ENCODE results near the gene SMARCC2. TPM values are rescaled to one million over a fixed set of nuclear protein-coding genes. Genes with fewer than 3 reads are reported as not detected.

Gene SMARCC2
- total RNA-seq, 5 donors from 2014 or later (not counting 1 experiment from before 2014, with no cell fraction given), result 135 to 160 (median 159) TPM

GRCh38 chr12:56216461-56216860, 27.2 kb upstream of the SMARCC2 start:
- Histone ChIP-seq H3K27ac (ENCODE audit: low read length) (no peak overlapping the region), H3K27me3 (replicated peaks in 1 of 2; ENCODE audit: control insufficient read depth in 2 of 2, extremely low read depth in 1 of 2, insufficient read depth in 2 of 2, low read length in 1 of 2) (no peaks in the 10 kb centered on the region), H3K4me3 (ENCODE audit: control insufficient read depth in 1 of 2, extremely low read depth in 1 of 2, low read length in 1 of 2) (no peak overlapping the region), H3K36me3 (ENCODE audit: control insufficient read depth in 2 of 2, extremely low read depth in 1 of 2, insufficient read depth in 1 of 2, low read length in 1 of 2) (peaks cover 6 to 42% of the 10 kb centered on the region in 2 donors), H3K9me3 (no peaks in the 10 kb centered on the region), H3K4me1 (ENCODE audit: control insufficient read depth in 1 of 2, extremely low read depth in 1 of 2, insufficient read depth in 2 of 2, low read length in 2 of 2) (peaks cover 6 to 20% of the 10 kb centered on the region in 2 experiments)
- peaks cover 19 to 24% (median 20%) of the 10 kb centered on the region in 3 donors for H3K4me1 Mint-ChIP-seq
- no peak overlapping the region for H3K4me3 Mint-ChIP-seq
- H3K27me3 Mint-ChIP-seq, result no peaks in the 10 kb centered on the region
- POLR2A ChIA-PET, result interaction anchor here (0.5 to 0.7 kb wide), 4 partner anchors 17 to 249 kb away, joined by 3 to 5 read pairs (median 4); partner anchors contain the start of gene SMARCC2 (in 1 of the 2)
- H3K9me3 Mint-ChIP-seq, result no peaks in the 10 kb centered on the region
- DNase-seq (no peak), ATAC-seq (replicated peaks in 1 of 4) (no peak)
- peaks cover 23% of the 10 kb centered on the region for H3K36me3 Mint-ChIP-seq
- CTCF ChIA-PET, result interaction anchor here (0.5 to 0.9 kb wide), 4 partner anchors 10 to 92 kb away, joined by 3 to 5 read pairs (median 4); no protein-coding TSS in a partner anchor
- WGBS (ENCODE audit: insufficient coverage), result no CpG with 5 or more reads among the region's 3 CpGs
- H3K27ac Mint-ChIP-seq, result no peak overlapping the region

DNA sequence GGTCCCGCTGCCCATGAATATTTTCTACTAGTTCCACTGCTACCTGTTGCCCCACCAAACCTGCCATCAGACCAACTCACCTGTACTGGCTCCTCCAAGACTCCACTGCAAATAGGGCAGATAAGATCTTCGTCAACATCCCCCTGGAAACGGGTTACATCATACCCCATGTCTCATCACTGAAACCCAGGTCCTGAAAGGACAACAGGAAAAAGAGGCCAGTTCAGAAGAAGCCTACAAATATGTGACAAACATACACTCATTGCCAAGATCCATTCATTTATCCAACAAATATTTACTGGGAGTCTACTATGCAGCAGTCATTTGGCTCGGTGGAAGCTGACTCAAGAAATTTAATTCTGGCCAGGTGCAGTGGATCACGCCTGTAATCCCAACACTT, 24.6 kb upstream of the SMARCC2 start:
- Mint-ChIP-seq H3K9me3 (no peaks in the 10 kb centered on the region), H3K27ac (no peak overlapping the region), H3K36me3 (peaks cover 35% of the 10 kb centered on the region), H3K27me3 (no peaks in the 10 kb centered on the region), H3K4me3 (no peak overlapping the region), H3K4me1 (peaks cover 6 to 11% (median 8%) of the 10 kb centered on the region in 3 donors)
- DNase-seq (no peak), ATAC-seq (replicated peaks in 1 of 4) (no peak)
- POLR2A ChIA-PET, result interaction anchor here (0.7 kb wide), 2 partner anchors 8 to 55 kb away, joined by 3 to 7 read pairs; partner anchors contain the start of gene MYL6 (in 1 of the 2)
- no peaks in the 10 kb centered on the region for H3K9me3 ChIP-seq
- H3K27me3 ChIP-seq (replicated peaks in 1 of 2; ENCODE audit: control insufficient read depth in 2 of 2, extremely low read depth in 1 of 2, insufficient read depth in 2 of 2, low read length in 1 of 2), result no peaks in the 10 kb centered on the region
- H3K27ac ChIP-seq (ENCODE audit: low read length), result no peak overlapping the region
- H3K4me3 ChIP-seq (ENCODE audit: control insufficient read depth in 1 of 2, extremely low read depth in 1 of 2, low read length in 1 of 2), result no peak overlapping the region
- CTCF ChIA-PET, result interaction anchor here in 1 of 2 donors (1.5 kb wide), 1 partner anchor 8 kb away, joined by 5 read pairs; the partner anchor contains the start of gene RNF41
- 88% methylated on average over 4 of the region's 5 CpGs for WGBS (ENCODE audit: insufficient coverage)
- H3K4me1 ChIP-seq (ENCODE audit: control insufficient read depth in 1 of 2, extremely low read depth in 1 of 2, insufficient read depth in 2 of 2, low read length in 2 of 2), result no peaks in the 10 kb centered on the region
- peaks cover 12 to 56% of the 10 kb centered on the region in 2 donors for H3K36me3 ChIP-seq (ENCODE audit: control insufficient read depth in 2 of 2, extremely low read depth in 1 of 2, insufficient read depth in 1 of 2, low read length in 1 of 2)

- WGBS (ENCODE audit: insufficient coverage), result no CpG with 5 or more reads among the region's 1 CpG
- H3K9me3 Mint-ChIP-seq, result no peaks in the 10 kb centered on the region
- H3K4me3 ChIP-seq (ENCODE audit: control insufficient read depth in 1 of 2, extremely low read depth in 1 of 2, low read length in 1 of 2), result no peak overlapping the region
- H3K27ac ChIP-seq (ENCODE audit: low read length), result no peak overlapping the region
- H3K27me3 Mint-ChIP-seq, result no peaks in the 10 kb centered on the region
- peaks cover 44% of the 10 kb centered on the region for H3K36me3 Mint-ChIP-seq
- H3K27me3 ChIP-seq (replicated peaks in 1 of 2; ENCODE audit: control insufficient read depth in 2 of 2, extremely low read depth in 1 of 2, insufficient read depth in 2 of 2, low read length in 1 of 2), result no peaks in the 10 kb centered on the region
- ATAC-seq (replicated peaks in 1 of 4), result no peak
- H3K27ac Mint-ChIP-seq, result no peak overlapping the region
- no peak overlapping the region for H3K4me3 Mint-ChIP-seq
- CTCF ChIA-PET, result interaction anchor here in 1 of 2 donors (0.6 to 1.5 kb wide), 2 partner anchors 10 to 1506 kb away, joined by 4 to 5 read pairs; partner anchors contain the start of gene RNF41
- H3K4me1 Mint-ChIP-seq, result peaks cover 6 to 11% (median 8%) of the 10 kb centered on the region in 3 donors
- POLR2A ChIA-PET, result interaction anchor here in 1 of 2 donors (0.6 kb wide), 1 partner anchor 57 kb away, joined by 4 read pairs; no protein-coding TSS in a partner anchor
- H3K4me1 ChIP-seq (ENCODE audit: control insufficient read depth in 1 of 2, extremely low read depth in 1 of 2, insufficient read depth in 2 of 2, low read length in 2 of 2), result no peaks in the 10 kb centered on the region
- no peak for DNase-seq
- peaks cover 12 to 66% of the 10 kb centered on the region in 2 donors for H3K36me3 ChIP-seq (ENCODE audit: control insufficient read depth in 2 of 2, extremely low read depth in 1 of 2, insufficient read depth in 1 of 2, low read length in 1 of 2)
- no peaks in the 10 kb centered on the region for H3K9me3 ChIP-seq
Measured at GRCh38 chr12:56212361-56212760, 23.1 kb upstream of the SMARCC2 start.

DNA sequence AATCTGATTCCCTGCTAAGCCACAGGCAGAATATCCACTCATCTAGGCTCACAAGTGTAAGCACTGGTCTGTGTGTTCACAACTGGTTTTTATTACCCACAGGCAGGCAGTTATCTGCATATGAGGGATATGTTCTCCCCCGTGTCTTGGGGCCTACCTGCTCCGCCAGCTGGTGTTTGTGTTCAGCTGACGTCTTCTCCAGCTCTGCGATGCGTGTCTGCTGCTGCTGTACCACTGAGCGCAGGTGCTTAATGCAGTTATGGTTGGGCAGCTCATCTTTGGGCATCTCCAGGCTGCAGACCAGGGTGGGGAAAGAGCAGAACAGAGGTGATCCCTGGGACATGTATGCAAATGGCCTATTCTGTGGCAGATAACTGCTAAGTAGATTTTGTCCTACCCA, 18.7 kb upstream of the SMARCC2 start:
- H3K4me1 Mint-ChIP-seq, result peaks cover 0 to 2% (median 0%) of the 10 kb centered on the region in 3 donors
- peaks cover 46% of the 10 kb centered on the region for H3K36me3 Mint-ChIP-seq
- Histone ChIP-seq H3K27me3 (replicated peaks in 1 of 2; ENCODE audit: control insufficient read depth in 2 of 2, extremely low read depth in 1 of 2, insufficient read depth in 2 of 2, low read length in 1 of 2) (no peaks in the 10 kb centered on the region), H3K4me1 (ENCODE audit: control insufficient read depth in 1 of 2, extremely low read depth in 1 of 2, insufficient read depth in 2 of 2, low read length in 2 of 2) (no peaks in the 10 kb centered on the region), H3K27ac (ENCODE audit: low read length) (no peak overlapping the region), H3K9me3 (no peaks in the 10 kb centered on the region), H3K4me3 (ENCODE audit: control insufficient read depth in 1 of 2, extremely low read depth in 1 of 2, low read length in 1 of 2) (no peak overlapping the region), H3K36me3 (ENCODE audit: control insufficient read depth in 2 of 2, extremely low read depth in 1 of 2, insufficient read depth in 1 of 2, low read length in 1 of 2) (peaks cover 9 to 60% of the 10 kb centered on the region in 2 donors)
- H3K27me3 Mint-ChIP-seq, result no peaks in the 10 kb centered on the region
- no peak overlapping the region for H3K27ac Mint-ChIP-seq
- ChIA-PET CTCF (interaction anchor here (0.7 to 0.8 kb wide), 2 partner anchors 15 to 256 kb away, joined by 3 to 4 read pairs; no protein-coding TSS in a partner anchor), POLR2A (no interaction called here)
- DNase-seq (no peak), ATAC-seq (replicated peaks in 1 of 4) (no peak)
- H3K4me3 Mint-ChIP-seq, result no peak overlapping the region
- no peaks in the 10 kb centered on the region for H3K9me3 Mint-ChIP-seq
- 97% methylated on average over 6 of the region's 6 CpGs for WGBS (ENCODE audit: insufficient coverage)

- DNase-seq (peak in 19 of 35 experiments; percentile 16 to 52 (median 26)), ATAC-seq (replicated peaks in 1 of 4) (peak; percentile 48 to 72 (median 63))
- 93% methylated on average over 6 of the region's 14 CpGs for WGBS (ENCODE audit: insufficient coverage)
- Histone ChIP-seq H3K4me1 (ENCODE audit: control insufficient read depth in 1 of 2, extremely low read depth in 1 of 2, insufficient read depth in 2 of 2, low read length in 2 of 2) (no peaks in the 10 kb centered on the region), H3K4me3 (ENCODE audit: control insufficient read depth in 1 of 2, extremely low read depth in 1 of 2, low read length in 1 of 2) (no peak overlapping the region), H3K27me3 (replicated peaks in 1 of 2; ENCODE audit: control insufficient read depth in 2 of 2, extremely low read depth in 1 of 2, insufficient read depth in 2 of 2, low read length in 1 of 2) (no peaks in the 10 kb centered on the region), H3K36me3 (ENCODE audit: control insufficient read depth in 2 of 2, extremely low read depth in 1 of 2, insufficient read depth in 1 of 2, low read length in 1 of 2) (peaks cover 7 to 48% of the 10 kb centered on the region in 2 donors), H3K9me3 (no peaks in the 10 kb centered on the region), H3K27ac (ENCODE audit: low read length) (no peak overlapping the region)
- peaks cover 37% of the 10 kb centered on the region for H3K36me3 Mint-ChIP-seq
- CTCF ChIA-PET, result interaction anchor here in 1 of 2 donors (0.6 to 3.9 kb wide), 7 partner anchors 10 to 257 kb away, joined by 3 to 21 read pairs (median 4); partner anchors contain the start of genes ANKRD52 and RNF41
- no peaks in the 10 kb centered on the region for H3K9me3 Mint-ChIP-seq
- no peaks in the 10 kb centered on the region for H3K27me3 Mint-ChIP-seq
- POLR2A ChIA-PET, result interaction anchor here in 1 of 2 donors (0.5 kb wide), 1 partner anchor 291 kb away, joined by 3 read pairs; no protein-coding TSS in a partner anchor
- peaks cover 0 to 7% (median 1%) of the 10 kb centered on the region in 3 donors for H3K4me1 Mint-ChIP-seq
- no peak overlapping the region for H3K4me3 Mint-ChIP-seq
- H3K27ac Mint-ChIP-seq, result peak overlapping the region; percentile 22 to 45
Measured at GRCh38 chr12:56206452-56207166, 17.3 kb upstream of the SMARCC2 start.

GRCh38 chr12:56205445-56205844, 16.2 kb upstream of the SMARCC2 start:
- no peak overlapping the region for H3K4me3 Mint-ChIP-seq
- H3K27me3 ChIP-seq (replicated peaks in 1 of 2; ENCODE audit: control insufficient read depth in 2 of 2, extremely low read depth in 1 of 2, insufficient read depth in 2 of 2, low read length in 1 of 2), result no peaks in the 10 kb centered on the region
- no peaks in the 10 kb centered on the region for H3K9me3 Mint-ChIP-seq
- H3K36me3 Mint-ChIP-seq, result peaks cover 33% of the 10 kb centered on the region
- no peaks in the 10 kb centered on the region for H3K27me3 Mint-ChIP-seq
- H3K4me1 Mint-ChIP-seq, result peaks cover 0 to 5% (median 1%) of the 10 kb centered on the region in 3 donors
- DNase-seq, result no peak
- ChIA-PET POLR2A (interaction anchor here (0.5 to 0.6 kb wide), 2 partner anchors 179 to 274 kb away, joined by 3 to 9 read pairs; no protein-coding TSS in a partner anchor), CTCF (interaction anchor here (0.5 to 3.9 kb wide), 7 partner anchors 9 to 258 kb away, joined by 3 to 21 read pairs (median 8); partner anchors contain the start of gene RNF41 (in 1 of the 2))
- H3K9me3 ChIP-seq, result no peaks in the 10 kb centered on the region
- no peak overlapping the region for H3K4me3 ChIP-seq (ENCODE audit: control insufficient read depth in 1 of 2, extremely low read depth in 1 of 2, low read length in 1 of 2)
- no peaks in the 10 kb centered on the region for H3K4me1 ChIP-seq (ENCODE audit: control insufficient read depth in 1 of 2, extremely low read depth in 1 of 2, insufficient read depth in 2 of 2, low read length in 2 of 2)
- H3K27ac Mint-ChIP-seq, result peak overlapping the region in 1 of 2 donors; percentile 19
- H3K36me3 ChIP-seq (ENCODE audit: control insufficient read depth in 2 of 2, extremely low read depth in 1 of 2, insufficient read depth in 1 of 2, low read length in 1 of 2), result peaks cover 4 to 45% of the 10 kb centered on the region in 2 donors
- ATAC-seq (replicated peaks in 1 of 4), result peak in 1 of 4 experiments; percentile 36
- no peak overlapping the region for H3K27ac ChIP-seq (ENCODE audit: low read length)

Measured in T-cell (primary cell).